Pons (tissue), 1 donor: ENCODE data around the gene RRM1.
A peak's percentile ranks its signal among the peaks of the same experiment; 100 is the strongest.
"Not testable (repeated sequence)": the region's sequence is repeated elsewhere in the genome, so short reads cannot be mapped to it uniquely, and the experiment has no call there.

Experiments
- DNase-seq: peaks from one replicate; pipeline ENCODE4 v3.0.0-alpha.2; 2016; ENCODE audit warnings: low spot score

RRM1 gene

GRCh38 chr11:4083198-4083597, 11.4 kb upstream of the RRM1 start:
- no peak for DNase-seq

- DNase-seq: no peak
These were observed 10.0 kb upstream of the RRM1 start for GRCh38 chr11:4084406-4085125.

DNA sequence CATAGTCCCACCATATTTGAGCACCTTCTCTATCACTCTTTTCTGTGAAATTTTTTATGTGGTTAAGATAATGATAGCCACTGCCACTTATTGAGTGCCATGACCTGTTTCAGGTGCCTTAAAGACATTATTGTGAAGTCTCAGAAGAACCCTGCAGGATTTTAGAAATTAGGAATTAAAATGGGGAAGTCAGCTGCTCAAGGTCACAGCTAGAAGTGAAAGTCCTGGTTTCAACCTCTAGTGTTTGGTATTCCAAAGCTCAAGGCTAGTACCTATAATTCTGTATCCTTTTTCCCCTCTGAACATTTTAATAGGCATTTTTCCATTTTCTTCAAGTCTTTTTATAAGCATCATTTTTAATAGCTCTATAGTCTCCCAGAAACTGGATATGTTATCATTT, 9.0 kb upstream of the RRM1 start:
- DNase-seq: no peak

GRCh38 chr11:4086575-4087353, 7.8 kb upstream of the RRM1 start:
- no peak for DNase-seq

GRCh38 chr11:4087551-4087950, 7.0 kb upstream of the RRM1 start:
- no peak for DNase-seq

DNA sequence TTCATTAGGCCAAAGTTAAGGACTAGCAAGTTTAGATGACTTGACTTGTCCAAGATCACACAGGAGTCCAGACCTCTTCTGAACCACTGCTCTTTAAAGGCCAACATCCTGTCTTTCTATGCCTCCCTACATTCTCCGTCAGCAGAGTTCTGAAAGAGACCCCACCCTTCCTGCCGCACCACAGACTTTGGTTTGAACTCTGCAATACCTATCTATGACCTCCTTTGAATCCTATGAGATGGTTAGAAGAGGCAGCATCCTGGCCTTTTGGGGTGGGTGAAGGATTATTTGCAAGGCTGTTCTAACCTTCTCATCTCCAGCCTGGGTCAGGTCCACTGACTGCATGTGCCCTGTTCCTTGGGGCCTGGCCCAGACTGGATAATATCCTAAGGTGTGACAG, 4.3 kb upstream of the RRM1 start:
- no peak for DNase-seq

DNA sequence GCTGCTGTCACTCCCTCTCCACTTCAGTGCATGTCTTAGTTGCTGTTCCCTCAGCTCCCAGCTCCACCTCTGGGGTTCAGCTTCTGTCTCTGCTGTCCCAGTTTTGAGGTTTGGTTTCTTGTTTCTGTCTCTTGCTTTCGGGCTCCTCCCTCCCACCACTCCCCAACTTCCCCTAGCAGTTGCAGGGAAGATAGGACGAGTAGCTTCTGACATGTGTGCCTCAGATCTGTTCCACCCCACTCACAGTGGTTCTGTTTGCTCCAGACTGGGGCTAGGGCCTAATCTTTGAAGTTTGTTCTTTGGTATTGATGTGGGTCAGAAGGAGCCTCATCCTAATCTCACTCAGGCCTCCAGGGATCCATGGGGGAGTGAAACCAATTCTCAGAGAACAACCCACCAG, 2.6 kb upstream of the RRM1 start:
- DNase-seq: no peak

- no peak for DNase-seq
These were observed 866 bp upstream of the RRM1 start for GRCh38 chr11:4093519-4094347.

DNA sequence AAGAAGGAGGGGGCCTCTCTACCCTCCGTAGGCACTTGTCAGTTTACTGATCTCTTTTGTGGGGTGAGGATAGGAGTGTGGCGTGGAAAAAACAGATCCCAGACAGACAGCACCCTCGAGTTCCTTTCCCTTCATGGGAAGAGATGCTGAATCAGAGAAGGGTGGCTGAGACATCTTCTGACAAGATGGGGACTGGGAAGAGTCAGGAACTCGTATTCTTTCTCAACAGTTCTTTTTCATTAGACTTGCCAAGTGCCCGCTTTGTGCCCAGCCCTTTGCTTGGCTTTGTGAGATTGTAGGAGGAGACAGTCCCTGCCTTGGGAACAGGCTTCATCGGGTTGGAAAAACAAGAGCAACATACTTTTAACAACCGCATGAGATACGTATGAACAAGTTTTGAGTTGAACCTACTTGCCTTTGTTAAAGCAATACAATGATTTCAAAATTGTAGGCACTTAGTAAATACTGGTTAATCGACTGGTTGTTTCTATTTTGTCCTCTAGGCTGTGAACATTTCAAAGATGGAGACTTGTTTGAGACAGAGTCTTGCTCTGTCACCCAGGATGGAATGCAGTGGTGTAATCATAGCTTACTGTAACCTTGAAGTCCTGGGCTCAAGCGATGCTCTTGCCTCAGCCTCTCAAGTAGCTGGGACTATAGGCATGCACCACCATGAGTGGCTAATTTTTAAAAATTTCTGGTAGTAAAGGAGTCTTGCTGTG, 1.1 kb downstream of the RRM1 start:
- DNase-seq: peak; percentile 18

- no peak for DNase-seq
These were observed 3.5 kb downstream of the RRM1 start for GRCh38 chr11:4098026-4098621.

GRCh38 chr11:4102711-4103110, 8.1 kb downstream of the RRM1 start:
- DNase-seq: no peak

DNA sequence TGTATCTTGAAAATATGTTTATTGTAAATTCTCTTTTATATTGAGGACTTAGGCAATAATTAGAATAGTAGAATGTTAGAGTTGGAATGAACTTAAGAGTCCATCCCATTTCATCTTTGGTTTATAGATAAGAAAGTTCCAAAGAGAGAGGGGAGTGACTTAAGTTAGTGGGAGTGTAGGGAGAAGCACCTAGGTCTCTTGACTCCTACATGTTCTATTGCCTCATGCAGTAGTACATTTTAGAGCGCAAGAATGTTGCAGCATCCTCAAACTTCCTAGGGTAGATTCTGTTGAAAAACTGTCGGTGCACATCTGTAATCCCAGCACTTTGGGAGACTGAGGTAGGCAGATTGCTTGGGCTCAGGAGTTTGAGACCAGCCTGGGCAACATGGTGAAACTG, 8.7 kb downstream of the RRM1 start:
- no peak for DNase-seq

GRCh38 chr11:4105916-4106315, 11.3 kb downstream of the RRM1 start:
- no peak for DNase-seq

DNA sequence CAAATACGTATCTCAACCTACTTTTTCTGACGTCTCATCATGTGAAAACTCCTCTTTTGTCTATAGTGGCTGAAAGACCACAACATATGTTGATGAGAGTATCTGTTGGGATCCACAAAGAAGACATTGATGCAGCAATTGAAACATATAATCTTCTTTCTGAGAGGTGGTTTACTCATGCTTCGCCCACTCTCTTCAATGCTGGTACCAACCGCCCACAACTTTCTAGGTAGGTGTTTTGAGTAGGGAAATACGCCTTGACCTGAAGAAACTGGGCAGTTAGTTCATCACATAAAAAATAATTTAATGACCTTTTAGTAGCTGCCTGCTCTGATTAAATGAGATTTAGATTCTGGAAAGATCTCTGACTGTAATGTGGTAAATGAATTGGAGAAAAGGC, 17.2 kb downstream of the RRM1 start:
- no peak for DNase-seq

- no peak for DNase-seq
These were observed 20.5 kb downstream of the RRM1 start for GRCh38 chr11:4115128-4115527.

DNA sequence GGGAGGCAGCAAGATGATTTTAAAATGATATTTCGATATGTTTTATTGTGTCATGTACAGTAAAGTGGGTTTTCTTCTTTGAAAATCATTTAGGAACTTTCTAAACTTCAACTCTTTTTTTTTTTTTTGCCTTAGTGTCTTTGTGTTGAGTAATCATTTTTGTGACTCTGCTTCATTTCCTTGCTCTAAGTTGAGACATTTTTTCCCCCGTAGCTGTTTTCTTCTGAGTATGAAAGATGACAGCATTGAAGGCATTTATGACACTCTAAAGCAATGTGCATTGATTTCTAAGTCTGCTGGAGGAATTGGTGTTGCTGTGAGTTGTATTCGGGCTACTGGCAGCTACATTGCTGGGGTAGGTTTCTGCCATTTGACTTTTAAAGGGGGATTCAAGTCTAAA, 23.5 kb downstream of the RRM1 start:
- no peak for DNase-seq

- no peak for DNase-seq
These were observed 28.6 kb downstream of the RRM1 start for GRCh38 chr11:4123218-4123617.

DNA sequence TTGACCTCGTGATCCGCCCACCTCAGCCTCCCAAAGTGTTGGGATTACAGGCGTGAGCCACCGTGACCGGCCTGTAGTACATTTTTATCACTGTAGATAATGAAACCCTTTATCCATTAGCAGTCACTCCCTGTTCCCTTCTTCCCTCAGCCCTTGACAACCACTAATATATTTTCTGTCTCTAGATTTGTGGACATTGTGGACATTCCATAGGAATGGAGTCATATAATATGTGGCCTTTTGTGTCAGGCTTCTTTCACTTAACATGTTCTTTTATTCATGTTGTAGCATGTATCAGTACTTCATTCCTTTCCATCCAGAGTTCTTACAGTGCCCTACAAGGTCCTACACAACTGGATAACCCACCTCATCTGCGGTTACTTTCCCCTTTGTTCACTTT, 30.5 kb downstream of the RRM1 start:
- no peak for DNase-seq

GRCh38 chr11:4127357-4127756, 32.8 kb downstream of the RRM1 start:
- no peak for DNase-seq

- DNase-seq: not testable (repeated sequence)
These were observed 35.6 kb downstream of the RRM1 start for GRCh38 chr11:4130219-4130618.

DNA sequence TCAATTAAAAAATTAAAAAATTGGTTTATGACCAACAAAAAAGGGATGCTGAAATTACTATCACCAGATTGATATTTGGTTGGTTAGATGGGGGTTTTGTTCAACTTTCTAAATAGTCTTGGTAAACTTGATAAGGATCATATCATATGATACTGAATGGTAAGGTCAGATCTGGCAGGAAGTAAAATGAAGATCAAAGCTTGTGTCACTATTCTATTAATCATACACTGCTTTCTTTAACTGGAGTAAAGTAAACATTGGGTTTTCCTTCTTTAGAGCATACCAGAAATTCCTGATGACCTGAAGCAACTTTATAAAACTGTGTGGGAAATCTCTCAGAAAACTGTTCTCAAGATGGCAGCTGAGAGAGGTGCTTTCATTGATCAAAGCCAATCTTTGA, 40.2 kb downstream of the RRM1 start:
- DNase-seq: no peak

GRCh38 chr11:4138497-4138896, 43.9 kb downstream of the RRM1 start:
- no peak for DNase-seq
